Astrocyte (in vitro differentiated cells and primary cell): ENCODE results near the gene CPXM2.

Experiments used
- CTCF ChIP-seq: IDR thresholded peaks from 2 replicates; pipeline ENCODE4 v1.5.1; 2011; ENCODE audit warnings: low read depth, mild to moderate bottlenecking, inconsistent platforms, low read length, moderate library complexity; ENCODE audit not compliant: insufficient read depth
- EZH2 ChIP-seq: IDR thresholded peaks from 2 replicates; pipeline ENCODE4 v1.6.1; 2012; ENCODE audit warnings: mild to moderate bottlenecking, low read length, inconsistent platforms; ENCODE audit not compliant: insufficient read depth

- no peak for TF ChIP-seq CTCF
- no peak for TF ChIP-seq EZH2
Observed at GRCh38 chr10:123897146-123897545, 5.5 kb upstream of the CPXM2 start.
